ENCODE measurements around the gene ABRAXAS1. TPM values are rescaled to one million over a fixed set of nuclear protein-coding genes. Genes with fewer than 3 reads are reported as not detected.

The ABRAXAS1 gene
- 9.2 and 10.3 TPM in 2 replicates for total RNA-seq (2013; cell fraction: nucleolus; rRNA removed)
- total RNA-seq (2014; rRNA removed) (8.2 and 10.7 TPM in 2 replicates), total RNA-seq (2014; rRNA removed; fragmentation: Illumina TruSeq; extraction: Trizol) (5.3 and 5.8 TPM in 2 replicates), total RNA-seq (2021) (8.2 and 8.5 TPM in 2 replicates), polyA plus RNA-seq (2011; rRNA removed) (8.6 and 14.5 TPM in 2 replicates), polyA plus RNA-seq (2014; fragmentation: Illumina TruSeq; extraction: Trizol) (9.7 and 11.7 TPM in 2 replicates), polyA plus RNA-seq (2014; fragmentation: Nextera tagmentation; extraction: Ambion mirVana) (1 to 10 TPM; 2.2 to 3.2 TPM), polyA plus RNA-seq (2014; rRNA removed) (5.6 and 5.9 TPM in 2 replicates), polyA plus RNA-seq (2016; fragmentation: Nextera tagmentation; extraction: Ambion mirVana) (1 to 10 TPM; 2.5 to 3.1 TPM), polyA minus RNA-seq (2011; rRNA and poly(A)+ RNA removed) (5.5 and 8.3 TPM in 2 replicates), Bru-seq, nascent RNA (percentile 57 among the genes with signal in this experiment), BruChase-seq, experiment 1, labeled RNA remaining after a 6-hour chase (percentile 54 among the genes with signal in this experiment), BruChase-seq, experiment 2, labeled RNA remaining after a 2-hour chase (percentile 55 among the genes with signal in this experiment)
- 2.2 TPM for polyA plus RNA-seq (2011; ENCODE audit: low read depth)
- 2.2 and 2.6 TPM in 2 replicates for polyA plus RNA-seq (2011; cell fraction: cytosol; rRNA removed)
- 2.8 and 2.9 TPM in 2 replicates for polyA plus RNA-seq (2011; cell fraction: nucleus; rRNA removed)
- polyA plus RNA-seq (2012) = 5.4 and 6.8 TPM in 2 replicates
- 2.5 TPM in 2 replicates for polyA minus RNA-seq (2011; cell fraction: cytosol; rRNA and poly(A)+ RNA removed)
- 5.1 and 10.5 TPM in 2 replicates for polyA minus RNA-seq (2011; cell fraction: nucleus; rRNA and poly(A)+ RNA removed)
- long read RNA-seq, experiment 1, full-length matches to known transcripts = 2 of 4 reads
- long read RNA-seq, experiment 1, partial matches to known transcripts = 0 of 4 reads
- long read RNA-seq, experiment 1, other reads (novel, unspliced or antisense) = 2 of 4 reads
- long read RNA-seq, experiment 2, full-length matches to known transcripts = 50 of 80 reads
- long read RNA-seq, experiment 2, partial matches to known transcripts = 2 of 80 reads
- long read RNA-seq, experiment 2, other reads (novel, unspliced or antisense) = 28 of 80 reads

DNA sequence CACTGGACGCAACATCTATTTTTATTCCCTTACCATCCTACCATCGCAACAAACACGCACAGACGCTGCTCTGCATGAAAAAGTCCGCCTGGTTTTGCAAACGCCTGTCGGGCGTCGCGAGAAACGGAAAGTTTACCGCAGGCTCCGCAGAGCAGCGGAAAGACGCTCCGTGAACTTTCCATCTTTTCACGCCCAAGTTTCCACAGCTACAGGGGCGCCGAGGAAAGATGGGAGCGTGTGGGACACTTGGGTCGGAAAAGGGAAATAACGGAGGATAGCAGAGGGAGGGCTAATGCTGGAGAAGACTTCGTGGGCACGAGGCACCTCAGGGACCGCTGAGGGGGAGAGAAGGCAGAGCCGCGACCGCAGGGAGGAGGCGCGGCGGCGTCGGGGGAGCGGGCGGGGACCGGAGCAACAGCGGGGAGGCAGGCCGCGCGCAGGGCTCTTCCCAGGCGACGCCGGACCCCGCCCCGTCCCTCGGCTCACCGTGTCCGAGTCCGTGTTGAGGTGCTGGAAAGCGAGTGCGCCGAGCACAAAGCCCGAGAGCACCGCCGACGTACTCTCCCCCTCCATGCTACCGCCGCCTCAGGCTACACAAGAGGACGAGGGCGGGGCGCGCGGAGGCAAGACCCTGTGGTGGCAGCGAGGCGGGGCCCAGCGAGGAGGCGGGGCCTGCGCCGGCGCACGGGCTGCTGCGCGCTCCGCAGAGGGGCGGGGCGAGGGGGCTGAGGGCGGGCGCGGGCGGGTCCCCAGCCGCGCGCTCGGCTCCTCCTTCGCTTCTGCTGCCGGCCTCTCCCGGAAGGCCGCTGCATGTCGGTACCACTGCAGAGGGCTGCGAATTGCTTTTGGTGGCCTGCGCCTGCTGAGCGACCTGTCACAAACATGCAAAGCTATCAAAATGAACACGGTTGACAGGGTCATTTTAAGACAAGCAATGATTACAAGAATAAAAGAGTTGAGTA, at the start of gene ABRAXAS1:
Gene ABRAXAS1 (minus strand): TSS at position 601 of the 962 bp plus-strand sequence. CDS start 28 bp downstream, at position 573.
- in situ Hi-C loops (cut with MboI) (no loop called here), intact Hi-C loops (cut with micrococcal nuclease; ENCODE audit: unreplicated experiment) (loop anchor here (2.0 kb wide), 1 partner anchor 28 kb away; the partner anchor contains the start of gene MRPS18C)
- ChIA-PET CTCF (interaction anchor here (0.7 to 1.2 kb wide), 3 partner anchors 8 to 367 kb away, joined by 3 read pairs; no protein-coding TSS in a partner anchor), RAD21 (ENCODE audit: unreplicated experiment) (interaction anchor here (0.8 to 0.9 kb wide), 2 partner anchors 12 to 158 kb away, joined by 3 read pairs; no protein-coding TSS in a partner anchor), SMC1A (ENCODE audit: uncharacterized antibody, unreplicated experiment) (interaction anchor here (0.8 to 2.0 kb wide), 5 partner anchors 12 to 41 kb away, joined by 3 to 7 read pairs (median 3); partner anchors contain the start of genes HELQ and MRPS18C), POLR2A (interaction anchor here (1.1 kb wide), 1 partner anchor 26 kb away, joined by 5 read pairs; no protein-coding TSS in a partner anchor)
- Histone ChIP-seq H3K27me3 (replicated peaks in 1 of 2; ENCODE audit: control insufficient read depth in 2 of 2, insufficient read depth in 2 of 2, low read length in 1 of 2) (no peaks in the 10 kb centered on the region), H4K20me1 (ENCODE audit: control insufficient read depth, insufficient read depth) (no peaks in the 10 kb centered on the region), H3K4me3 (peak within 1 kb of the TSS; percentile 75), H3K27ac (ENCODE audit: control insufficient read depth, insufficient read depth) (peak within 1 kb of the TSS; percentile 24), H3K4me1 (ENCODE audit: control insufficient read depth, insufficient read depth, low read length) (peaks cover 6% of the 10 kb centered on the region; the same call in 1 of the 2 replicates), H2AFZ (ENCODE audit: control insufficient read depth, low read depth, low read length) (peak within 1 kb of the TSS; percentile 98), H3K9me3 (replicated peaks; ENCODE audit: control insufficient read depth, insufficient read depth, low read length) (no peaks in the 10 kb centered on the region), H3K4me2 (ENCODE audit: control insufficient read depth, insufficient read depth) (peak within 1 kb of the TSS; percentile 93), H3K36me3 (ENCODE audit: control insufficient read depth in 2 of 2, insufficient read depth in 2 of 2, low read length in 1 of 2) (no peaks in the 10 kb centered on the region), H3K79me2 (ENCODE audit: control insufficient read depth, insufficient read depth, low read length) (no peaks in the 10 kb centered on the region), H3K9ac (ENCODE audit: control insufficient read depth, insufficient read depth, low read length) (peak within 1 kb of the TSS; percentile 59)
- WGBS (ENCODE audit: insufficient coverage, insufficient replicate concordance, low lambda C conversion rate, missing lambda C conversion rate) = 2% methylated on average over 55 of the region's 93 CpGs
- FAIRE-seq = peak; percentile 80
- BruUV-seq (replicated peaks) = TSS peak; percentile 80
- peak; percentile 98 for ATAC-seq
- DNase-seq (ENCODE audit: low read depth, low spot score) = peak; percentile 45
- no peak for TF ChIP-seq STAT1 (conservative IDR thresholded peaks at IDR 0.05)
- TF ChIP-seq, protein P1, sequence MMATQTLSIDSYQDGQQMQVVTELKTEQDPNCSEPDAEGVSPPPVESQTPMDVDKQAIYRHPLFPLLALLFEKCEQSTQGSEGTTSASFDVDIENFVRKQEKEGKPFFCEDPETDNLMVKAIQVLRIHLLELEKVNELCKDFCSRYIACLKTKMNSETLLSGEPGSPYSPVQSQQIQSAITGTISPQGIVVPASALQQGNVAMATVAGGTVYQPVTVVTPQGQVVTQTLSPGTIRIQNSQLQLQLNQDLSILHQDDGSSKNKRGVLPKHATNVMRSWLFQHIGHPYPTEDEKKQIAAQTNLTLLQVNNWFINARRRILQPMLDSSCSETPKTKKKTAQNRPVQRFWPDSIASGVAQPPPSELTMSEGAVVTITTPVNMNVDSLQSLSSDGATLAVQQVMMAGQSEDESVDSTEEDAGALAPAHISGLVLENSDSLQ (IDR thresholded peaks at IDR 0.05) = no peak
- TF ChIP-seq TCF7 (IDR thresholded peaks at IDR 0.05; ENCODE audit: borderline replicate concordance) = no peak
- TF ChIP-seq MTA2 (IDR thresholded peaks at IDR 0.05; ENCODE audit: low read depth) = no peak
- no peak for TF ChIP-seq SUPT20H (IDR thresholded peaks at IDR 0.05; ENCODE audit: borderline replicate concordance, control insufficient read depth, low read depth, low read length)
- TF ChIP-seq TBL1XR1 (IDR thresholded peaks at IDR 0.05; ENCODE audit: low read depth, low read length) = no peak
- TF ChIP-seq CBX3 (IDR thresholded peaks at IDR 0.05; ENCODE audit: borderline replicate concordance, low read depth) = no peak
- peak; percentile 15 for TF ChIP-seq RELA (IDR thresholded peaks at IDR 0.05; ENCODE audit: borderline replicate concordance, partially characterized antibody)
- TF ChIP-seq, protein P2, sequence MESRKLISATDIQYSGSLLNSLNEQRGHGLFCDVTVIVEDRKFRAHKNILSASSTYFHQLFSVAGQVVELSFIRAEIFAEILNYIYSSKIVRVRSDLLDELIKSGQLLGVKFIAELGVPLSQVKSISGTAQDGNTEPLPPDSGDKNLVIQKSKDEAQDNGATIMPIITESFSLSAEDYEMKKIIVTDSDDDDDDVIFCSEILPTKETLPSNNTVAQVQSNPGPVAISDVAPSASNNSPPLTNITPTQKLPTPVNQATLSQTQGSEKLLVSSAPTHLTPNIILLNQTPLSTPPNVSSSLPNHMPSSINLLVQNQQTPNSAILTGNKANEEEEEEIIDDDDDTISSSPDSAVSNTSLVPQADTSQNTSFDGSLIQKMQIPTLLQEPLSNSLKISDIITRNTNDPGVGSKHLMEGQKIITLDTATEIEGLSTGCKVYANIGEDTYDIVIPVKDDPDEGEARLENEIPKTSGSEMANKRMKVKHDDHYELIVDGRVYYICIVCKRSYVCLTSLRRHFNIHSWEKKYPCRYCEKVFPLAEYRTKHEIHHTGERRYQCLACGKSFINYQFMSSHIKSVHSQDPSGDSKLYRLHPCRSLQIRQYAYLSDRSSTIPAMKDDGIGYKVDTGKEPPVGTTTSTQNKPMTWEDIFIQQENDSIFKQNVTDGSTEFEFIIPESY (IDR thresholded peaks at IDR 0.05) = no peak
- TF ChIP-seq GATAD2B (conservative IDR thresholded peaks at IDR 0.05; ENCODE audit: low read depth) = peak; percentile 74; the same call in 1 of the 2 replicates
- TF ChIP-seq ZNF622 (IDR thresholded peaks at IDR 0.05) = no peak
- TF ChIP-seq GABPA (IDR thresholded peaks at IDR 0.05; ENCODE audit: low read depth) = no peak
- TF ChIP-seq YBX1 (IDR thresholded peaks at IDR 0.05) = no peak
- no peak for TF ChIP-seq NFXL1 (IDR thresholded peaks at IDR 0.05; ENCODE audit: borderline replicate concordance)
